BLaER1 treated with 17β-estradiol and CSF1 and Interleukin-3, amounts not matched to agents 10 nM and 100 nM (cell line): Measurements from ENCODE around the gene DIP2C.
"Not testable (repeated sequence)": the region's sequence is repeated elsewhere in the genome, so short reads cannot be mapped to it uniquely, and the experiment has no call there.

Source experiments
- H3K27ac ChIP-seq, 11 experiments: shearing (Covaris generic); formaldehyde crosslinking; 2 replicates each; pipeline ENCODE4 v1.8.1; 2022
- H3K27me3 ChIP-seq, 11 experiments: shearing (Covaris generic); formaldehyde crosslinking; 2 replicates each; pipeline ENCODE4 v1.8.1; 2022
- H3K36me3 ChIP-seq, 11 experiments: shearing (Covaris generic); formaldehyde crosslinking; 2 replicates each; pipeline ENCODE4 v1.8.1; 2022
- H3K4me1 ChIP-seq, 10 experiments: shearing (Covaris generic); formaldehyde crosslinking; 2 replicates each; pipeline ENCODE4 v1.8.1; 2022
- H3K4me2 ChIP-seq, 11 experiments: shearing (Covaris generic); formaldehyde crosslinking; 2 replicates each; pipeline ENCODE4 v1.8.1; 2022
- H3K4me3 ChIP-seq, 10 experiments: shearing (Covaris generic); formaldehyde crosslinking; 2 replicates each; pipeline ENCODE4 v1.8.1; 2022
- H3K9ac ChIP-seq, 11 experiments: shearing (Covaris generic); formaldehyde crosslinking; 2 replicates each; pipeline ENCODE4 v1.8.1; 2022
- H3K9me3 ChIP-seq, 11 experiments: shearing (Covaris generic); formaldehyde crosslinking; replicated peaks in 1 of 11; 2 replicates each; pipeline ENCODE4 v1.8.1; 2022
- H4K20me1 ChIP-seq, 11 experiments: shearing (Covaris generic); formaldehyde crosslinking; 2 replicates each; pipeline ENCODE4 v1.8.1; 2022
- Cebpa-rat ChIP-seq, 11 experiments: shearing (Covaris generic); IDR thresholded peaks; 2 replicates each; pipeline ENCODE4 v1.8.1; 2022

Gene DIP2C

DNA sequence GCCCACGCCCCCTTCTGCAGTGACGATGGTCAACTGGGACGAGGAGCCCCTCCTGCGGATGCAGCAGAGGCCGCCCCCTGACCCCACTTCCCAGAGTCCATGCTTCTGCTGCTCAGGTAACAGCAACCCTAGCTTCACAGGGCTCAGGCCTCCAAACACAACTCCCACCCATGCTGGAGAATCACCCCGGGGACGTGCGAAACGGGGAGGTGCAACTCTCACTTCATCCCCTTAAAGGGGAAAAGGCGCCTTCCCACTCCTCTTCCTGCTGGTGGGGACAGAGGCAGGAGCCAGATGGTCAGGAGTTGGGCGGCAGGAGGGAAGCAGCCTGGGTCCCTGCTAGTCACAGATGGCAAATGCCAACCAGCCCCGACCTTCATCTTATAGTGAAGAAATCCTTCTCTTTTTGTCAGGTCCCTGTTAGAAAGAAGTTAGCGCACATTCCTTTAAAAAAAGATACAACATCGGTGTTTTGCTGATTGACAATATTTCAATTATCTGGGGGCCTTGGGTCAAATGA, 155.4 kb downstream of the DIP2C start:
- Histone ChIP-seq H3K9ac (no peak overlapping the region), H3K36me3 (no peaks in the 10 kb centered on the region), H3K4me3 (no peak overlapping the region; a peak in 1 of 20 replicates), H3K27ac (no peak overlapping the region), H4K20me1 (peaks cover 0 to 100% (median 73%) of the 10 kb centered on the region in 11 experiments; a peak in 17 of 22 replicates), H3K4me2 (peak overlapping the region; percentile 43 to 95 (median 82)), H3K4me1 (peaks cover 14 to 76% (median 54%) of the 10 kb centered on the region in 10 experiments; a peak in 19 of 20 replicates), H3K27me3 (peaks cover 0 to 54% (median 6%) of the 10 kb centered on the region in 11 experiments; a peak in 10 of 22 replicates), H3K9me3 (no peaks in the 10 kb centered on the region)
- TF ChIP-seq Cebpa-rat (IDR thresholded peaks at IDR 0.05) = no peak

- TF ChIP-seq Cebpa-rat (IDR thresholded peaks at IDR 0.05) = no peak
- Histone ChIP-seq H3K9ac (no peak overlapping the region), H3K4me2 (peak overlapping the region; percentile 43 to 95 (median 82)), H3K9me3 (no peaks in the 10 kb centered on the region), H3K27me3 (peaks cover 0 to 54% (median 6%) of the 10 kb centered on the region in 11 experiments; a peak in 10 of 22 replicates), H3K4me3 (no peak overlapping the region), H4K20me1 (peaks cover 0 to 100% (median 73%) of the 10 kb centered on the region in 11 experiments; a peak in 16 of 22 replicates), H3K36me3 (no peaks in the 10 kb centered on the region; a peak in 1 of 22 replicates), H3K4me1 (peaks cover 14 to 80% (median 54%) of the 10 kb centered on the region in 10 experiments; a peak in 19 of 20 replicates), H3K27ac (no peak overlapping the region)
These were observed 155.9 kb downstream of the DIP2C start for GRCh38 chr10:533611-534010.

DNA sequence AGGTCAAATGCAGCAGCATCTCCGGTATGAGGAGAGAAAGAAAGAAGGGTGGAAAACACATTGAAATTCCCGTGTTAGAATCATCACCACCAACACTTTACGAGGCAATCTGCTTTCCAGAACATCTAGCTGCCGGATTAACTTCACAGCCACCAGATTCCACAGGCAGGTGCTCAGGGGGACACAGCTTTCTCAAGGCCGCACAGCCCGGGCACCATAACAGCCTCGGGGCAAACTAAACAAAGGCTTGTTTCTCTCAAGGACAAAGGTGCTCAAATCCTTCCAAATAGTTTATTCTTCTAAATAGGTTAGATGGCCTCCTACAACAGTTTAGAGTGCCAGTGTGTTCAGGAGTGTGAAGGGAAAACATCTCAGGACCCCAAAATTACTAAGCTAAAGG, 156.3 kb downstream of the DIP2C start:
- peak overlapping the region in 9 of 11 experiments; percentile 77 to 95 (median 82); a peak in 16 of 22 replicates for H3K4me2 ChIP-seq
- peaks cover 0 to 100% (median 73%) of the 10 kb centered on the region in 11 experiments; a peak in 16 of 22 replicates for H4K20me1 ChIP-seq
- H3K4me3 ChIP-seq = no peak overlapping the region
- peaks cover 14 to 83% (median 54%) of the 10 kb centered on the region in 10 experiments; a peak in 19 of 20 replicates for H3K4me1 ChIP-seq
- H3K9ac ChIP-seq = no peak overlapping the region
- no peak overlapping the region for H3K27ac ChIP-seq
- peaks cover 0 to 54% (median 6%) of the 10 kb centered on the region in 11 experiments; a peak in 10 of 22 replicates for H3K27me3 ChIP-seq
- no peaks in the 10 kb centered on the region for H3K9me3 ChIP-seq
- H3K36me3 ChIP-seq = no peaks in the 10 kb centered on the region; a peak in 1 of 22 replicates
- no peak for TF ChIP-seq Cebpa-rat (IDR thresholded peaks at IDR 0.05)

DNA sequence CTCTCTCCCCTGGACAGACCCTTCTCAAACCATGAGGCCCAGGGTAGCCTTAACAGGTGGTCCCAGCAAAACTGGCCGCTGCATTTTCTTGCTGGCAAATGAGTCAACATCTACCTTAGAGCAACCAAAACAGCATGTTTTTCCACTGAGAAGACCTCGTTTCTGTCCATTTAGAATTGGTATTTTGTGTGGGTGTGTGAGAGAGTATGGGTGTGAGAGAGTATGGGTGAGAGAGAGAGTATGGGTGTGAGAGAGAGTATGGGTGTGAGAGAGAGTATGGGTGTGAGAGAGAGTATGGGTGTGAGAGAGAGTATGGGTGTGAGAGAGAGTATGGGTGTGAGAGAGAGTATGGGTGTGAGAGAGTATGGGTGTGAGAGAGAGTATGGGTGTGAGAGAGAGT, 157.1 kb downstream of the DIP2C start:
- not testable (repeated sequence) for H3K27ac ChIP-seq, H3K4me3 ChIP-seq, H3K36me3 ChIP-seq, H3K9ac ChIP-seq, H3K9me3 ChIP-seq
- Histone ChIP-seq H4K20me1 (peaks cover 0 to 100% (median 67%) of the 10 kb centered on the region in 11 experiments; a peak in 17 of 22 replicates), H3K4me2 (peak overlapping the region in 8 of 11 experiments; percentile 70 to 95 (median 81); a peak in 16 of 22 replicates), H3K27me3 (peaks cover 0 to 54% (median 6%) of the 10 kb centered on the region in 11 experiments; a peak in 9 of 22 replicates), H3K4me1 (peaks cover 14 to 83% (median 54%) of the 10 kb centered on the region in 10 experiments; a peak in 19 of 20 replicates)

- H3K4me3 ChIP-seq = peak overlapping the region in 1 of 10 experiments; percentile 49; a peak in 2 of 20 replicates
- no peaks in the 10 kb centered on the region; a peak in 1 of 22 replicates for H3K36me3 ChIP-seq
- peaks cover 0 to 54% (median 6%) of the 10 kb centered on the region in 11 experiments; a peak in 9 of 22 replicates for H3K27me3 ChIP-seq
- H3K4me2 ChIP-seq = peak overlapping the region in 10 of 11 experiments; percentile 5 to 95 (median 78); a peak in 17 of 22 replicates
- peaks cover 0 to 100% (median 69%) of the 10 kb centered on the region in 11 experiments; a peak in 17 of 22 replicates for H4K20me1 ChIP-seq
- no peak for TF ChIP-seq Cebpa-rat (IDR thresholded peaks at IDR 0.05)
- H3K4me1 ChIP-seq = peaks cover 14 to 82% (median 51%) of the 10 kb centered on the region in 10 experiments; a peak in 19 of 20 replicates
- no peaks in the 10 kb centered on the region for H3K9me3 ChIP-seq
- H3K9ac ChIP-seq = peak overlapping the region in 1 of 11 experiments; percentile 41; a peak in 1 of 22 replicates
- no peak overlapping the region for H3K27ac ChIP-seq
These were observed 157.9 kb downstream of the DIP2C start for GRCh38 chr10:531541-531940.

DNA sequence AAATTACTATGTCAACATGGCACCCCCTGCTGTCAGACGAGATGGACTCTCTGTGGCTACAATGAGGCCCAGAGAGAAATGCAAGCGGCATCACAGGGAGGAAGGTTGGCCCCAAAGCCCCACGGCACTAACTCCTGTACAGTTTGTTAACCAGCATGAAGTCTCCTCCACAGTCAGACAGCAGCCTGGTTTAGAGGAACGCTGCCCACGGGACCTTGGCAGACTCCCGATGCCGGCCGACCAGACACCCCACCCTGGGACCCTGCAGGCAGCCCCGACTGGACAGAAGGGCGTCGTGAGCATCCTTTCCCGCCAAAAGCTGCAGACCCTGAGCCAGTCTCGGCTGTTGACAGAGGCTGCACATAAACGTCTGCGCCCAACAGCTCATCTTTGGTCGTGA, 158.8 kb downstream of the DIP2C start:
- no peak overlapping the region for H3K4me3 ChIP-seq

DNA sequence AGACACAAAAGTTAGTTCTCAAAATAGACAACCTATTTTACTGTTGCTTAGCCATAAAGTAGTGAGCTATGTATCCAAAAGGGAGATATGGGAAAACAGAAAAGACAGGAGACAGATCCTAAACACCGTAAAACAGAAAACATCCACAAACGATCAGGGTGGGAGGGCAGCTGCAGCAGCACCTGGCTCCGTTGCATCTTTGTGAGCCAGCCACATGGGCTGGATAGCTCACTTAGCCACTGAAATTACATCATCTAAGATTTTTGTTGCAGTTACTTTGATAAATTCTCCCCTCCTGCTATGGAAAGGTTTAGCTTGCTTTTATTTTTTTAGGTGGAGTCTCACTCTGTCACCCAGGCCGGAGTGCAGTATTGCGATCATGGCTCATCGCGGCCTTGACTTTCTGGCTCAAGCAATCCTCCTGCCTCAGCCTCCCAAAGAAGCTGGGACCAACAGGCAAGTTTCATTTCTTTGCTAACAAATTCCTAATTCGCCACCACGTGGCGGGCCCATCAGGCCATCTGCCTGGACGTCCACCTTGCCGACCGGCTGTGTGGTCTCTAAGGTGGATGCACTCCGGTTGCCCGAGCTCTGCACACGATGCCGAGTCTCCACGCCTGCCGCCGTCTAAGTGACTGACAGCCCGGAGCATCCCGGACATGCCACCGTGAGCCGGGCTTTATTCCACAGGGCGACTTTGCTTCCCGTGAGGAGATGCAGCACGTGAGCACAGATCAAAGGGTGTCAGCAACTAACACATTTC, 159.8 kb downstream of the DIP2C start:
- peaks cover 0 to 100% (median 69%) of the 10 kb centered on the region in 11 experiments; a peak in 16 of 22 replicates for H4K20me1 ChIP-seq
- peak overlapping the region in 1 of 11 experiments; percentile 19; a peak in 2 of 22 replicates for H3K4me2 ChIP-seq
- no peaks in the 10 kb centered on the region for H3K9me3 ChIP-seq
- no peaks in the 10 kb centered on the region; a peak in 1 of 22 replicates for H3K36me3 ChIP-seq
- H3K4me3 ChIP-seq = no peak overlapping the region
- H3K9ac ChIP-seq = no peak overlapping the region
- H3K27me3 ChIP-seq = peaks cover 0 to 44% (median 4%) of the 10 kb centered on the region in 11 experiments; a peak in 9 of 22 replicates
- no peak overlapping the region for H3K27ac ChIP-seq
- peaks cover 14 to 69% (median 36%) of the 10 kb centered on the region in 10 experiments; a peak in 19 of 20 replicates for H3K4me1 ChIP-seq
- TF ChIP-seq Cebpa-rat (IDR thresholded peaks at IDR 0.05) = no peak

More for the DNA sequence above, 158.8 kb downstream of the DIP2C start:
- Histone ChIP-seq H3K27me3 (peaks cover 0 to 48% (median 4%) of the 10 kb centered on the region in 11 experiments; a peak in 10 of 22 replicates), H3K36me3 (no peaks in the 10 kb centered on the region; a peak in 1 of 22 replicates), H3K9ac (no peak overlapping the region), H3K4me2 (peak overlapping the region in 9 of 11 experiments; percentile 38 to 95 (median 80); a peak in 17 of 22 replicates), H4K20me1 (peaks cover 0 to 100% (median 68%) of the 10 kb centered on the region in 11 experiments; a peak in 16 of 22 replicates), H3K27ac (no peak overlapping the region), H3K9me3 (no peaks in the 10 kb centered on the region), H3K4me1 (peaks cover 14 to 79% (median 44%) of the 10 kb centered on the region in 10 experiments; a peak in 19 of 20 replicates)
- no peak for TF ChIP-seq Cebpa-rat (IDR thresholded peaks at IDR 0.05)

DNA sequence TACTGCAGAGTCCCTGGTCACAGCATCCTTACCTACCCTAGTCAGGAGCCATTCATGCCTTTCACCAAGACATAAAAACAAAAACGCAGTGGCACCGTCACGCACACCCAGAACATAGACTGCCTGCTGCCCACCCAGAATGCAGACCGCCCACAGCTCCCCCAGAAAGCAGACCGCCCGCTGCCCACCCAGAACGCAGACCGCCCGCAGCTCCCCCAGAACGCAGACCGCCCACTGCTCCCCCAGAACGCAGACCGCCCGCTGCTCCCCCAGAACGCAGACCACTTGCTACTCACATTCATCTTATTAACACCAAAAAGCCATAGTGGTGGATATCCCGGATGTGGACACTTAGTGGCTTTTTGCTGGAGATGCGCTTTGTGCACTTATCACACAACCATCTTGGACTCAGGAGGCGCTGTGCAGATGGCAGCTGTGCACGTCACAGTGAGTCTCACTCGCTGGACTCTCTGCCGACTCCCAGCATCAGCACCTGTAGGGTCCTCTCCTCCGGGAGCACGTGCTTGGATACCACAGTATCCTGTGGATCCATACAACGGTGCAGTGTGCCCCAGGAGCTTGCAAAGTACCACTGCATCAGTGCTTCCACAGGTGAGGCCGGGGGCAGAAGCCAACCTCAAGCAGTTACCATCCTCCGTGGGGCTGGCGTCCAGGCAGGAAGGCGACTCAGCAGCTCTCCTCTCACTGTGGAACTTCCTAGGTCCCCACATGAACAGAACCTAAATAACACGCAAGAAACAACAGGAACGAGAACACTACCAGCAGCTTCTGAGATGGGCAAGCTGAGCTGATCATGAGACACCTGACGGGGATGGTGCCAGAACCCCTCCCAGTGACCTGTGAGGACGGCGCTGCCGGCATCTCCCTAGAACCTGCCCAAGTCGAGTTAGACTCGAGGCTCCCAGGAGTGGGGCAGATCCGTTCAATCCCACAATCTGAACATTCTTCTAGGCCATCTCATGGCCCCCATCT, 161.0 kb downstream of the DIP2C start:
- H4K20me1 ChIP-seq = peaks cover 0 to 100% (median 64%) of the 10 kb centered on the region in 11 experiments; a peak in 18 of 22 replicates
- no peak overlapping the region for H3K27ac ChIP-seq
- TF ChIP-seq Cebpa-rat (IDR thresholded peaks at IDR 0.05) = no peak
- H3K9ac ChIP-seq = no peak overlapping the region
- H3K27me3 ChIP-seq = peaks cover 0 to 40% (median 6%) of the 10 kb centered on the region in 11 experiments; a peak in 12 of 22 replicates
- no peaks in the 10 kb centered on the region; a peak in 1 of 22 replicates for H3K36me3 ChIP-seq
- no peak overlapping the region; a peak in 1 of 22 replicates for H3K4me2 ChIP-seq
- no peak overlapping the region for H3K4me3 ChIP-seq
- no peaks in the 10 kb centered on the region for H3K9me3 ChIP-seq
- H3K4me1 ChIP-seq = peaks cover 6 to 62% (median 25%) of the 10 kb centered on the region in 10 experiments; a peak in 18 of 20 replicates
